ENCODE results near the gene CBX5.

The CBX5 gene

GRCh38 chr12:54272214-54272613 lies 7.7 kb downstream of the CBX5 start:
- Histone ChIP-seq H3K36me3 (peaks cover 28% of the 10 kb centered on the region), H3K27ac (no peak overlapping the region), H3K27me3 (ENCODE audit: insufficient read depth, low read depth, severe bottlenecking) (no peaks in the 10 kb centered on the region), H3K9me3 (ENCODE audit: severe bottlenecking) (no peaks in the 10 kb centered on the region), H3K4me3 (ENCODE audit: low read depth, low read length) (no peak overlapping the region)
- no peak for TF ChIP-seq CTCF (IDR thresholded peaks at IDR 0.05; ENCODE audit: low read depth, low read length)
- DNase-seq = no peak

DNA sequence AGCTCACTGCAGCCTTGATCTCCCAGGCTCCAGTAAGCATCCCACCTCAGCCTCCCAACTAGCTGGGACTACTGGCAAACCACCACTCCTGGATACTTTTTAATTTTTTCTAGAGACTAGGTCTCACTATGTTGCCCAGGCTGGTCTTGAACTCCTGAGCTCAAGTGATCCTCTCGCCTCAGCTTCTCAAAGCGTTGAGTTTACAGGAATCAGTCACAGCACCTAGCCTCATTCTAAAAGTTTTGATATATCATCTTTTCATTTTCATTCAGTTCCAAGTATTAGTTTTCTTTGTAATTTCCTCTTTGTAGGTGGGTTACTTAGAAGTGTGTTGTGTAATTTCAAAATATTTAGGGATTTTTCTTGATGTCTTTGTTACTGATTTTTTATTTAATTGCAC lies 9.6 kb downstream of the CBX5 start:
- DNase-seq = no peak
- Histone ChIP-seq H3K4me3 (ENCODE audit: low read depth, low read length) (no peak overlapping the region), H3K27ac (no peak overlapping the region), H3K36me3 (peaks cover 21% of the 10 kb centered on the region), H3K9me3 (ENCODE audit: severe bottlenecking) (no peaks in the 10 kb centered on the region), H3K27me3 (ENCODE audit: insufficient read depth, low read depth, severe bottlenecking) (no peaks in the 10 kb centered on the region)
- TF ChIP-seq CTCF (IDR thresholded peaks at IDR 0.05; ENCODE audit: low read depth, low read length) = no peak

GRCh38 chr12:54266852-54267251 lies 13.1 kb downstream of the CBX5 start:
- no peak overlapping the region for H3K27ac ChIP-seq
- DNase-seq = no peak
- TF ChIP-seq CTCF (IDR thresholded peaks at IDR 0.05; ENCODE audit: low read depth, low read length) = no peak
- H3K4me3 ChIP-seq (ENCODE audit: low read depth, low read length) = no peak overlapping the region
- H3K27me3 ChIP-seq (ENCODE audit: insufficient read depth, low read depth, severe bottlenecking) = no peaks in the 10 kb centered on the region
- no peaks in the 10 kb centered on the region for H3K9me3 ChIP-seq (ENCODE audit: severe bottlenecking)
- H3K36me3 ChIP-seq = no peaks in the 10 kb centered on the region

GRCh38 chr12:54265364-54265812 lies 14.5 kb downstream of the CBX5 start:
- TF ChIP-seq CTCF (IDR thresholded peaks at IDR 0.05; ENCODE audit: low read depth, low read length) = no peak
- DNase-seq = no peak
- no peaks in the 10 kb centered on the region for H3K9me3 ChIP-seq (ENCODE audit: severe bottlenecking)
- H3K27ac ChIP-seq = no peak overlapping the region
- H3K27me3 ChIP-seq (ENCODE audit: insufficient read depth, low read depth, severe bottlenecking) = no peaks in the 10 kb centered on the region
- H3K36me3 ChIP-seq = no peaks in the 10 kb centered on the region
- H3K4me3 ChIP-seq (ENCODE audit: low read depth, low read length) = no peak overlapping the region

DNA sequence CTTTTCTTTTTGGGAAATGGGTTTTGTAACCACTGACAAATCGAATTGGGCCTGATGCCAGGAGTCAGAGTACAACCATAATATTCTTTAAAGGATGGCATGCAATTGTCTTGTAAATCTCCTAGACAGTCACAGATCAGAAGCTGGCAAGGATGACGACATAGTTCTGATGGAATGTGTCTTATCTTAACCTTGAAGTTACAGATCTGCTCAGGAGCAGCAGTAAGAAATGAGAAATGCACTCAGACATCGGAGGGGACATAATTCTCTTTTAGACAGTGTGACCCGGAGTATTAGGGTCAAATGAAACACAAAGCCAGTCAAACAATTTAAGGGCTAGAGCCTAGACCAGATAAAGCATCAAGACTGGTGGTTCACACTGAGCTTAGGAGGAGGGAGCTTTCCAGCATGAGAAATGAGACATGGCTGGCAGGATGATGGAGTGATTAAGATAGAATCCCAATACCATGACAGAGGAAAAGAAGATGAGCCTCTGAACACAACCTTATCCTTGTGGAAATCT lies 17.5 kb downstream of the CBX5 start:
- TF ChIP-seq CTCF (IDR thresholded peaks at IDR 0.05; ENCODE audit: low read depth, low read length) = no peak
- no peaks in the 10 kb centered on the region for H3K36me3 ChIP-seq
- no peak overlapping the region for H3K27ac ChIP-seq
- H3K9me3 ChIP-seq (ENCODE audit: severe bottlenecking) = no peaks in the 10 kb centered on the region
- peak; percentile 65 for DNase-seq
- H3K4me3 ChIP-seq (ENCODE audit: low read depth, low read length) = no peak overlapping the region
- no peaks in the 10 kb centered on the region for H3K27me3 ChIP-seq (ENCODE audit: insufficient read depth, low read depth, severe bottlenecking)

DNA sequence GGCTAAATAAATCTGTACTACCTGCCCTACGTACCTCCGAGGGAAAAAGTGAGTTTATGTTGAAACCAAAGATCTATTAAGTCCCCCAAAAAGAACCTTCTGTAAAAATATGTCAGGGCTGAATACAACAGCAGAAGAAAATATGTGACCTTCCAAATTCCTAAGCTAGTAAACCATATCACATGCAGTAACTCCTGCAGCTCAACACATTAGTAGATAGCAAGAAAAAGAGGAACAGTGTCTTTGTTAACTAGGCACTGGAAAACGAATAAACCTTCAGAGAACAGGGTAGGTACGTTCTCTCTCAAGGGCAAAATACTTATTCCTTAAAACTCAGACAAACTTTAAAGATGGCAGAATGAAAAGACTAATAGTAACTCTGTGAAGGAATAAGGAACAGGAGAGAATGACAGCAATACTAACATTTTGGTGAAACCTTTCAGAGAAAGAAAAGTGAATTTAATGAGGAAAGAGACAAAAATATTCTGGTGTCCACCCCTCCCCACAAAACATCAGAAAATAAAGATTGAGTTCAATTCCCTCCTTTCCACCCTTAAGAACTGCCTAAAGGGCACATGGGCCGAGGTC lies 18.0 kb downstream of the CBX5 start:
- no peaks in the 10 kb centered on the region for H3K9me3 ChIP-seq (ENCODE audit: severe bottlenecking)
- no peaks in the 10 kb centered on the region for H3K36me3 ChIP-seq
- H3K27ac ChIP-seq = no peak overlapping the region
- no peak for TF ChIP-seq CTCF (IDR thresholded peaks at IDR 0.05; ENCODE audit: low read depth, low read length)
- no peaks in the 10 kb centered on the region for H3K27me3 ChIP-seq (ENCODE audit: insufficient read depth, low read depth, severe bottlenecking)
- H3K4me3 ChIP-seq (ENCODE audit: low read depth, low read length) = no peak overlapping the region
- DNase-seq = no peak
